ENCODE results near the gene FALEC.

DNA sequence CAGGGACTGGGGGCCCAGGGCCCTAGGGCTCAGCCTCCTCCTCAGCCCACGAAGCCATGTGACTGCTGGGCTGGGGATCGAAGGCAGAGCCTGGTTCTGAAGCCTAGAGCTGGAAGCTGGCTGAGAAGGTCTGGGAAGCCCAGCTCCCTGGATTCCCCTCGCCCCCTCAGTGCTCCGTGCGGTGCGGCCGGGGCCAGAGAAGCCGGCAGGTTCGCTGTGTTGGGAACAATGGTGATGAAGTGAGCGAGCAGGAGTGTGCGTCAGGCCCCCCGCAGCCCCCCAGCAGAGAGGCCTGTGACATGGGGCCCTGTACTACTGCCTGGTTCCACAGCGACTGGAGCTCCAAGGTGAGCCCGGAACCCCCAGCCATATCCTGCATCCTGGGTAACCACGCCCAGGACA is 42.8 kb downstream of the FALEC start:
- TF ChIP-seq, protein P1, sequence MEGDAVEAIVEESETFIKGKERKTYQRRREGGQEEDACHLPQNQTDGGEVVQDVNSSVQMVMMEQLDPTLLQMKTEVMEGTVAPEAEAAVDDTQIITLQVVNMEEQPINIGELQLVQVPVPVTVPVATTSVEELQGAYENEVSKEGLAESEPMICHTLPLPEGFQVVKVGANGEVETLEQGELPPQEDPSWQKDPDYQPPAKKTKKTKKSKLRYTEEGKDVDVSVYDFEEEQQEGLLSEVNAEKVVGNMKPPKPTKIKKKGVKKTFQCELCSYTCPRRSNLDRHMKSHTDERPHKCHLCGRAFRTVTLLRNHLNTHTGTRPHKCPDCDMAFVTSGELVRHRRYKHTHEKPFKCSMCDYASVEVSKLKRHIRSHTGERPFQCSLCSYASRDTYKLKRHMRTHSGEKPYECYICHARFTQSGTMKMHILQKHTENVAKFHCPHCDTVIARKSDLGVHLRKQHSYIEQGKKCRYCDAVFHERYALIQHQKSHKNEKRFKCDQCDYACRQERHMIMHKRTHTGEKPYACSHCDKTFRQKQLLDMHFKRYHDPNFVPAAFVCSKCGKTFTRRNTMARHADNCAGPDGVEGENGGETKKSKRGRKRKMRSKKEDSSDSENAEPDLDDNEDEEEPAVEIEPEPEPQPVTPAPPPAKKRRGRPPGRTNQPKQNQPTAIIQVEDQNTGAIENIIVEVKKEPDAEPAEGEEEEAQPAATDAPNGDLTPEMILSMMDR (IDR thresholded peaks at IDR 0.05), result no peak
- TF ChIP-seq POLR2AphosphoS5 (IDR thresholded peaks at IDR 0.05), result no peak

Measured in stomach (tissue), 4 donors.